T-helper 1 cell treated with Interleukin-12 subunit alpha and Interleukin-12 subunit beta and Interleukin-4 antibody, amounts not matched to agents 30 ng/mL and 1 ng/mL, for 36 hours (primary cell): ENCODE results near the gene RIC3. TPM values are rescaled to one million over a fixed set of nuclear protein-coding genes. Genes with fewer than 3 reads are reported as not detected.
"Not testable (repeated sequence)": the region's sequence is repeated elsewhere in the genome, so short reads cannot be mapped to it uniquely, and the experiment has no call there.

Experiments
- intact Hi-C: fragments of 100-400 bp; cut with micrococcal nuclease; formaldehyde crosslinking; loops from one replicate; pipeline ENCODE4 v1.15.1; 2024
- total RNA-seq: library from RNA; stranded (reverse); gene quantifications from 2 replicates; pipeline ENCODE4 v1.2.3, GENCODE V29; 2022

RIC3 gene
- total RNA-seq, 1 donor from 2014 or later = 8.3 TPM

GRCh38 chr11:8192016-8192895, 23.4 kb upstream of the RIC3 start:
- intact Hi-C loops = loop anchor here (1.0 to 2.0 kb wide), 2 partner anchors 71 to 374 kb away; partner anchors contain the start of gene LMO1

DNA sequence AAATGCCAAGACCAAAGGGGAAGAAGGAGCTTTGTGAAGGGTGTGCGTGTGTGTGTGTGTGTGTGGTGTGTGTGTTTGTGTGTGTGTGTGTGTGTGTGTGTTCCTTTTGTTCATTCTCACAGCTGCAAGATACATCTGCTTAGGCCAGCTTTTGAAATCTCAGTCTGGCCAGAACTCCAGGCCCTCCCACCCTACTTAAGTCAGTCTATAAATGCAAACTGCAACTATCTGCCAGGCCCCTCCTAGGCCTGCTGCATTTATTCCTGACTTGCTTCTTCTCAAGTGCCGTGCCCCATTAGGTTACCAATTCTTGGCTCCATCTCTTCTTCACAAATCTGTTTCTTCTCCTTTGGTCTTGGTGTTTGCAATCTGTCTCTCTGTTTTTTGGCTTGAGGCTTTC, 21.6 kb upstream of the RIC3 start:
- intact Hi-C loops = no loop called here

- intact Hi-C loops = no loop called here
Observed at GRCh38 chr11:8186429-8186828, 17.6 kb upstream of the RIC3 start.

GRCh38 chr11:8183111-8183510, 14.3 kb upstream of the RIC3 start:
- intact Hi-C loops = no loop called here

DNA sequence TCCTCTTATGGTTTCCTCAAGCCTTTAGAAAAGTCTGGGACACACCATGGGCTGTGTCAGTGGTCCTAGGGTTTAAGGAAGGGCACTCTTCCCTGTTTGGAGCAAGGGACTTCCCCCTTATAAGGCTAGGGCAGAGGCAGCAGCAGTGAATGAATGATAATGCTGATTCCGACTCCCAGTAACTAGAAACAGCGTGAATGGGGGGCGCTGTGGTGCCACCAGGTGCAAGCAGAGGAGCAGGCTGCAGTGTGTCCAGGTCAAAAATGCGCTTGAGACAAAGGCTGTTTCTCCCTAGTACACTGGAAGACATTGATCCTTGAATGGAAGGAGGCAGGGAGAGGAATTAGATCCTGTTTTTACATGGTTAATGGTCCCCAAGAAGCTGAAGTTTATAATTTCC, 11.6 kb upstream of the RIC3 start:
- intact Hi-C loops = no loop called here

DNA sequence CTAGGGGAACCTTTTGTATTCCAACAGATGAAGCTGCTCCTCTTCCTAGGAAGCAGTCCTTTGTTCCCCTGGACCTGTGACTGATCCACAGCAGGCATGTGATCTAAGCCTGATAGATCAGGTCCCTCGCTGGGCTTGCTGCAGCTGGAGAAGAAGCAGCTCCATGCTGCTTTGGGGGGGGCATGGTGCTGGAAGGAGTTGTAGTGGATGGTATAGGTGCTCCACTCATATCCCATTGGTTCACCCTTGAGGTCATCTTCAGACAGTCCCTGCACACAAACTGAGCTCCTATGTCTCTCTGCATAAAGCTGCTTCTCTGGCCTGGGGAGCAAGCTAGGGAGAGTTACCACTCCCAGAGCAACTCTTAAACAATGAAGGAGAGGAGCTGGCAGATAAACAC, 9.5 kb upstream of the RIC3 start:
- intact Hi-C loops = no loop called here

GRCh38 chr11:8177136-8177535, 8.3 kb upstream of the RIC3 start:
- intact Hi-C loops = no loop called here

- intact Hi-C loops = no loop called here
Observed at GRCh38 chr11:8167796-8168195, 1.0 kb downstream of the RIC3 start.

- intact Hi-C loops = no loop called here
Observed at GRCh38 chr11:8164746-8165145, 4.1 kb downstream of the RIC3 start.

GRCh38 chr11:8161627-8162304, 7.1 kb downstream of the RIC3 start:
- intact Hi-C loops = not testable (repeated sequence)

DNA sequence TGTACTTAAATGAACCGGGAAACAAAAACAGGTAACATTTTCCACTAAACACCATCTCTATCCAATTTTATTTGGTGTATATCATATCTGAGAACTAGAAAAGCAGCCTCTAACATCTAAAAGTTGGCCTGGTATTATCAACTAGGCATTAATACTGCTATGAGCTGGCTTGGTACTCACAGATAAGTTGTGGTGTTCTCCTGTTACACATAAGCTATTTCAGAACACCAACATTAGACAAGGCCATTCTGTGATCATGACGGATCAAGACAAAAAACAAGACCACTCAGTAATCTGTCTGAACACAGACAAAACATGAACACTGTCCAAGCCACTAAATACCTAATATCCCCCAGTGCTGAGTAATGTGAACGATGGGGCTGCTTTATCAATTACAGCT, 11.9 kb downstream of the RIC3 start:
- intact Hi-C loops = no loop called here

DNA sequence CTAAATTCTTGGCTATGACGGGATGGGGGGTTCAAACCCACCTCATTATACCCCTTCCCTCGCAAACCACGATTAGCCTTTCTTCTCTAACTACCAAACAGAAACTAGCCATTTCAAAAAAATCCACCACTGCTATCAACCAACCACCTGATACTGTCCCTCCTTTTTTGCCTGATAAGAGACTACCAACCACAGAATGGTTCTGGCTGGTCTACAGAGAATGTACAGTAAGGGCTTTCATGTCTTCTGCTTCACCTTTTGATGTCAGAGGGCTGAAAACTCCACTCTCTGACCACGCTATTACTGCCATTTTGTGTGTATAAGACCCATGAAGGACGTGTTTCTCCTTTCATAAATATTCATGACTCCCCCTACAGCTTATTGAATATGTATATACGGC, 19.1 kb downstream of the RIC3 start:
- intact Hi-C loops = no loop called here

DNA sequence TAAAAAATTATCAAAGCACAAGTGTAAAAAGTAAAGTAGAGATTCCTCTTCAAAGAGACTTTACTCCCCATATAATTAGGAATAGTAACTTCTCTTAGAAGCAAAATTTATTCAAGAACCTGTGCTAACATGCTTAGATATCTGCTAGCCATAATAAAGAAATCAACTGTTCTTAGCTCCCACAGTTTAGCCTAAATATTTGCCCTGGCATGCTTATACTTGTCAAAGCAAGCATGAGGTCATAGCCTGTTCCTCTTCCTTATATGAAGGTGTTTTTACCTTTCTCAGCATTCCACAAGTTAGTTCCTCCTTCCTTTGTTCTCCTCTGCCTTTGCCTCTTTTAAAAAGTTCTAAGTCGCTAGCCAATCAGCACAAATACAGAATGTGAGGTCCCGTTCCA, 30.3 kb downstream of the RIC3 start:
- intact Hi-C loops = no loop called here

GRCh38 chr11:8127447-8127846, 41.4 kb downstream of the RIC3 start:
- intact Hi-C loops = no loop called here

DNA sequence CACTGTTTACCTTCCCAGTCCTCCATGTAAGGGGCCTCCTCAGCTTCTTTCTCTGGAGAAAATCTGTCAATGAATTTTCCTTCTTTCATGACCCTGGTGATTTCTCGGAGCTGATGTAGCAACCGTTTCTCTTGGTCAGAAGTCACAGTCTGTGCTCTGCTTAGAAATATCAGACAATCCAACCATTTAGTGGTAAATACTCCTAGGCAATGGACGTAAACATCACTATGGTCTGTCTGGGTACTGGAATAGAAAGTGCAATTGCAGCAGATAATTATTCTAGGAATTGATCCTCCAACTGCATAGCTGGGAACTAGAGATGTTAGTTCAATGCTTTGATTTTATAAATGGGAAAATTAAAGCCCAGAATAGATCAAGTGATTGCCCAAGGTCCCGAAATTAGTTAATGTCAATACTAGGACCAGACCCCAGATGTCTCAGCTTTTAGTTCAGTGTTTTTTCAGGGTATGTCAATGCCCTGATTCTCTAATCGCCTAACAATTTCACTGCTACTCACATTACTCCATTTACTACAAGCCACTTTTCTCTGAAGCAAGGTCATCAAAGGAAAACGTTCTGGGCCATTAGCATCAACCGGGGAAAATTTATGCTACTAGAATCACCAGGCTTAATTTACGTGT, 42.1 kb downstream of the RIC3 start:
- intact Hi-C loops = no loop called here

DNA sequence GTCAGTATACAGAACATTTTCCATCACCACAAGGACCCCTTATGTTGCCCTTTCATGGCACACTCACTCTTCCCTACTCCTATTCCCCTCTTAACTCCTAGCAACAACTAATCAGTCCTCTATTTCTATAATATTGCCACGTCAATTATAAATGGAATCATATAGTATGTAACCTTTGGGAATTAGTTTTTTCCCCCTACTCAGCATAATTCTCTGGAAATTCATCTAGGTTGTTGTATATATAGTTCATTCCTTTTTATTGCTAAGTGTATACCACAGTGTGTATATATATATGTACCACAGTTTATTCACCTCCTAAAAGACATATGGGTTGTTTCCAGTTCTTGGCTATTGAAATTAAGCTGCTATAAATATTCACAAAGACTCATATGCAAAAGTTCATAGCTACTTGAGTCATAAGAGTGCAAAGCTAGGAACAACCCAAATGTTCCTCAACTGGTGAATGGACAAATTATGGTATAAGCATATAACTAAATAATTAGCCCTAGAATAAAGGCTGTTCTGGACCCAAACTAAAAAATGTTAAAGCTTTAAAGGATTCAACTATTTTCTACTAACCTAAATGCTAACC, 46.6 kb downstream of the RIC3 start:
- intact Hi-C loops = no loop called here

DNA sequence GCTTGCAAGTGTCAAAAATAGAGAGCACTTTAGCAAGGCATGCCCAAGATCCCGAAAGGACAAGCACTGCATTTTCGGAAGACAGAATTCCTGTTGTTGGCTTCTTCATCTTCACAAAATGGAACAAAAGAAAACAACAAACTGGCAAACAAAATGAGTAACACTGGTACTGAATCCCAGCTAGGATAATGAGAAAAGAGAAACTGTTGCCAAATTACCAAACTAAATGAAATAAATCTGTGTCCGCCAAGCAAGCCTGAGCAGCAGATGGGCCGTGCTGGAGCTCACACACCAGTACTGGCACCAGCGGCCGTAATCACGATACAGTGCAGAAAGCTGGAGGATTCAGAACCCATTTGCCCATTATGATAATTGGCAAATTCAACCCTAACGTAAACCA, 57.2 kb downstream of the RIC3 start:
- intact Hi-C loops = no loop called here

DNA sequence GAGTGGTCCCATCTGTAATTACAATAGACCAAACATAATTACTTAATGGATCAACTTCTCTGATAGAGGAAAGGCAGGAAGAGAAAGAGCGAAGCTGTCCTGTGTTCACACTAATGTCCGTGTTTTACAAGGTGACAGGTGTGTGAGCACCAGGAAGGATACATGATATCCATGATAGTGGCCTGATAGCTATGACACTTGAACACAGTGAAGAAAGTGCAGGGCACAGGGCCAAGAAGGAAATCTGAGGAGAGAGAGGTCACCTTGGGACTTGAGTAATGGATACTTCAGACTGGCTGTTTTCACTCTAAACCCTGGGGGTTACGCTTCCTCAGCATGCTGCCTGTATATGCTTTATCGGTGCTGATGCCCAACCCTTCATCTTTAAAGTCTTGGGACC, 58.4 kb downstream of the RIC3 start:
- intact Hi-C loops = no loop called here

DNA sequence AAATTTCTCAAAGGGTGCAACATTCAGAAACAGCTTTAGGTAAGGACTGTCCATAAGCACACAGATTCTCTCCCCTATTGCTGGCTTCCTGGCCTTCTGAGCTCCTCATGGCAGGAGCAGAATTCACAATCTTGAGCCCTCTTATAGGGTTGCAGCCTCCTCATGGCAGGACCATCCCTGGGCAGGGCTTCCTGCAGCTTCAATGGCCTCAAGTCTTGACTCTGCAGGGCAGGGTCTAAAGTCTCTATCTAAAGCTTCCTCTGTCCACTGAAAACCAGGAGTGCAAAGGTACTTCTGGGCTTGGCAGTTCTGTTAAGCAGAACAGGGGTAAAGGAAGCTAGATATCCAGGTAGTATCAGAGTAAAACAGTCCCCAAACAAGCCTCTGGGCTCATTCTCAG, 59.1 kb downstream of the RIC3 start:
- intact Hi-C loops = no loop called here

- intact Hi-C loops = no loop called here
Observed at GRCh38 chr11:8108421-8108820, 60.4 kb downstream of the RIC3 start.

DNA sequence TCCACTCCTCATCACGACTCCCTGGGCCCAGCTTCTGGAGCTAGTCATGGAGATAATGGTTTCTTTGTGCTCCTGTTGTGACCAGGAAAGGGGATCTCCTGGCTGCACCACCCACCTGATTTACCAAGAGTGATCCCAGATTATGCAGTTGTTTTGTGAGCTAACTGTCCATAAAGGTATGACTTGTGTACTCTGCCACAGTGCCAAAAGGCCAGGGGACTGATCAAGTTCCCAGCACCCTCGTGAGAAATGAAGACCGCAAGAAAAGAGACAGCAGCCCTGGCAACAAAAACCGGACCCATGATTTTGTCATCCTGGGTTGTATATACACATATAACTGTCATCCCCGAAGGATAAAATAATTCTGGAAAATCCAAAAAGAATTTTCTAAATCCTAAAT, 61.2 kb downstream of the RIC3 start:
- intact Hi-C loops = no loop called here

DNA sequence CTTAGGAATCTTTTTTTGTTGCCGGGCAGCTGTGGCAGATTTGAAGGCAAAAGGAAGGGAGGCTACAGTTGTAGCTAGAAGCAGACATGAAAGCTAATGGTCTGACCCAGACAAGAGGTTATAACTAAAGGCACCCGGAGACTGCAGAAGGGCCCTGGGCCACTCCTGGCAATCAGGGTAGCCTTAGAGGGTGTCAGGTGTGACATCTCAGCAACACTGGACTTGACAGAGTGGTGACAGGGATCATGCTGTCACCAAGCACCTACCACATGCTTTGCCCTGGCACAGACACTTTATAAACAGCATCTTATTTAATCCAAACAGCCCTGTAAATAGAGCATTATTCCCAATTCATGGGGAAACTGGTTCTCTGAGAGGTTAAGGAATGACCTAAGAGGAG, 62.1 kb downstream of the RIC3 start:
- intact Hi-C loops = no loop called here
